ENCODE measurements around the gene PTPRN2.

PTPRN2 gene

GRCh38 chr7:158143196-158144120 lies 444.2 kb downstream of the PTPRN2 start:
- no peak for DNase-seq

GRCh38 chr7:158142657-158143056 lies 445.0 kb downstream of the PTPRN2 start:
- DNase-seq = no peak

GRCh38 chr7:158141806-158142518 lies 445.7 kb downstream of the PTPRN2 start:
- no peak for DNase-seq

- DNase-seq = no peak
Observed at GRCh38 chr7:158141221-158141582, 446.4 kb downstream of the PTPRN2 start.

- no peak for DNase-seq
Observed at GRCh38 chr7:158140538-158141220, 446.9 kb downstream of the PTPRN2 start.

- no peak for DNase-seq
Observed at GRCh38 chr7:158139499-158139898, 448.1 kb downstream of the PTPRN2 start.

- DNase-seq = no peak
Observed at GRCh38 chr7:158138329-158138597, 449.4 kb downstream of the PTPRN2 start.

GRCh38 chr7:158137516-158138328 lies 449.9 kb downstream of the PTPRN2 start:
- no peak for DNase-seq

GRCh38 chr7:158135931-158136330 lies 451.7 kb downstream of the PTPRN2 start:
- DNase-seq = no peak

- no peak for DNase-seq
Observed at GRCh38 chr7:158134824-158135223, 452.8 kb downstream of the PTPRN2 start.

- DNase-seq = no peak
Observed at GRCh38 chr7:158133515-158134271, 453.9 kb downstream of the PTPRN2 start.

- no peak for DNase-seq
Observed at GRCh38 chr7:158133057-158133456, 454.6 kb downstream of the PTPRN2 start.

- no peak for DNase-seq
Observed at GRCh38 chr7:158130023-158130409, 457.6 kb downstream of the PTPRN2 start.

- DNase-seq = no peak
Observed at GRCh38 chr7:158129037-158130022, 458.3 kb downstream of the PTPRN2 start.

GRCh38 chr7:158128572-158128971 lies 459.1 kb downstream of the PTPRN2 start:
- no peak for DNase-seq

- no peak for DNase-seq
Observed at GRCh38 chr7:158127241-158127640, 460.4 kb downstream of the PTPRN2 start.

GRCh38 chr7:158126661-158127060 lies 461.0 kb downstream of the PTPRN2 start:
- no peak for DNase-seq

- DNase-seq = no peak
Observed at GRCh38 chr7:158125721-158126120, 461.9 kb downstream of the PTPRN2 start.

GRCh38 chr7:158125091-158125490 lies 462.5 kb downstream of the PTPRN2 start:
- no peak for DNase-seq

- no peak for DNase-seq
Observed at GRCh38 chr7:158124671-158125079, 462.9 kb downstream of the PTPRN2 start.

GRCh38 chr7:158123753-158124152 lies 463.9 kb downstream of the PTPRN2 start:
- no peak for DNase-seq
